CD4-positive, alpha-beta T cell treated with Interferon gamma for 1 hour (primary cell): ENCODE data around the gene XYLT1.

ENCODE experiments used
- DNase-seq: peaks from one replicate; pipeline ENCODE4 v3.0.0-alpha.2; 2020

XYLT1 gene

GRCh38 chr16:17392857-17393692, 77.7 kb downstream of the XYLT1 start:
- DNase-seq = no peak

DNA sequence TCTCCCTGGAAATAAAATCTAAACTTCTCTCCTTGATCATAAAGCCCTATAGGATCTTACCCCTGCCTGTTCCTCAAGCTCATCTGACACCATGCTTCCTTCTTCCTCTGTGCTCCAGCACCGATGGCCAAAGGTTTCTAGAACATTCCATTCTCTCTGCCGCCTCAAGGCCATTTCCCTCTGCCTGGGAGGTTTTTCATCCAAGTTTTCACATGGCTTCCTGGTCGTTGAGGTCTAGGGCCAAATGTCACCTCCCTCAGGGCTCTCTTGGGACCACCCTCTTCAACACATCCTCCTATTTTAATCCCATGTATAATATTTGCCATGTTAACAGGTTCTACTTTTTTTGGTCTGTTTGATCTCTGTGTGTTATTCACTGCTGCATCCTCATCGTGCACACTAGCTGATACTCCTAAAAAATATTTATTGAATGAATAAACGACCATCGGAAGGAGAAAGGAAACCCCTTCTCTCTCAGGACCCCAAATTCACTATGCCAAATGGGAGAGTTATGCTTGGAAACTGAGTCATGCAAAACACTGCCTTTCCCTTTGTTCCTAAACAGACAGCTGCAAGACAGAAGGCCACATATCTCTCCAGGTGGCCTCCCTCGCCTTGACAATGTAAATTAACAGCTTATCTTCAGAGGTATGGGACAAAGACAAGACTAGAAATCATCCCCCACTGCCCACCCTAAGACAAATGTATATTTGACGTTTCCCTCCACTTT, 78.5 kb downstream of the XYLT1 start:
- DNase-seq = no peak

DNA sequence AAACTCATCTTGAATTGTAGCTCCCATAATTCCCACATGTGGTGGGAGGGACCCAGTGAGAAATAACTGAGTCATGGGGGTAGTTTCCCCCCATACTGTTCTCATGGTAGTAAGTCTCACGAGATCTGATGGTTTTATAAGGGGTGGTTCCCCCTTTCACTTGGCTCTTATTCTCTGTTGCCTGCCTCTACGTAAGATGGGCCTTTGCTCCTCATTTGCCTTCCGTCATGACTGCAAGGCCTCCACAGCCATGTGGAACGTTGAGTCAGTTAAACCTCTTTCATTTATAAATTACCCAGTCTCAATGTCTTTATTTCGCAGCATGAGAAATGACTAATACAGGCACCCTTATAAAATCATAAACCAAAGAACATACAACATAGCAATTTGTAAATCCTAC, 79.0 kb downstream of the XYLT1 start:
- no peak for DNase-seq

DNA sequence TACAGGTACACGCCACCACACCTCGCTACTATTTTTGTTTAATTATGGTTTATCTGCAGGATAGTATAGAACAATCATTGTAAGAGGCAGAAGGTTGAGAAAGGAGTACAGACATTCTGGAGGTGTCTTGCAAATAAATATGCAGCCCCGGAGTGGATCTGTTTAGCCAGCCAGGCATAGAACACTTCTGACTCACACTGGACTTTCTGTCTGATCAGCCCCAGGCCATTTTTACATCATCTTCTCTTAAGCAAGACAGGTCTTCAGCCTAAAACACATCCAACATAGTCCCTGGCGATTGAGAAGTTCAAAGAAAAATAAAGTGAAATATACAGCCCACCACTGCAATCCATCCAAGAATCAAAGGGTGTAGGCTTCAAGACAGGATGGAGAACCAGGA, 81.4 kb downstream of the XYLT1 start:
- DNase-seq = no peak

DNA sequence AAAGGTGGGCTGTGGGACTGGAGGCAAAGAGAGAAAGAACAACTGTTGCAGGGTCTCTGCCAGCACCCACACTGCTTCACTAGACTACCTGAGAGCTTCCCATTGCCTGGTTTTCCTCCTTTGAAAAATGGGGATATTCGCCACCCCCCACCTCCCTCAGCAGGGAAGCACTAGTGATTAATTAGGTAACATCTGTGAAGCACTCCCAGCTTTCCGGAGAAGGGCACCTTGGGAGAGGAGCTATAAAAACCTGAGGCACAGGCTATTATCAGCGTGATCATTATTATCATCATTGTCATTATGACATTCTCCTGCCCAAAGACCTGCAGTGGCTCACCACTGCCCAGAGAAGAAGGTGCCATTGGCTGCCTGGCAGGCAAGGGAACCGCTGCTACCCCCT, 83.5 kb downstream of the XYLT1 start:
- DNase-seq = no peak

- DNase-seq = no peak
Measured at GRCh38 chr16:17386229-17386628, 84.5 kb downstream of the XYLT1 start.

DNA sequence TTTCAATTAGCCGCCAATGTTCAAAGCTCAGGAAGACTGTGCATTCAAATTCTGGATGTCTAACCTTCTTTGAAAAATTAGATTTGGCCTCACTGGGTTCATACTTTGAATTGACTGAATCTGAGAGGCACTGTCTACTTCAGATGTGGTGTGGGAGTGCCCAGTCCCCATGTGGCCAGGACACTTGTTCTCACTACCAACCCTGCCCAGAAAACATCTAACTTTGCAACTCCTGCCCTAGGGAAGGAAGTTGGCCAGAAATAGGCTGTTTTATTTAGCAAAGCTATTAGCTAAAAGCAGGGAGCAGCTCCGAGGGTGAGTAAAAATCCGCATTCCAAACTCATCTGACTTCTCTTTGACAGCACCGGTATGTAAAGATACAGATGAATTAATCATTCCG, 86.3 kb downstream of the XYLT1 start:
- DNase-seq = no peak

DNA sequence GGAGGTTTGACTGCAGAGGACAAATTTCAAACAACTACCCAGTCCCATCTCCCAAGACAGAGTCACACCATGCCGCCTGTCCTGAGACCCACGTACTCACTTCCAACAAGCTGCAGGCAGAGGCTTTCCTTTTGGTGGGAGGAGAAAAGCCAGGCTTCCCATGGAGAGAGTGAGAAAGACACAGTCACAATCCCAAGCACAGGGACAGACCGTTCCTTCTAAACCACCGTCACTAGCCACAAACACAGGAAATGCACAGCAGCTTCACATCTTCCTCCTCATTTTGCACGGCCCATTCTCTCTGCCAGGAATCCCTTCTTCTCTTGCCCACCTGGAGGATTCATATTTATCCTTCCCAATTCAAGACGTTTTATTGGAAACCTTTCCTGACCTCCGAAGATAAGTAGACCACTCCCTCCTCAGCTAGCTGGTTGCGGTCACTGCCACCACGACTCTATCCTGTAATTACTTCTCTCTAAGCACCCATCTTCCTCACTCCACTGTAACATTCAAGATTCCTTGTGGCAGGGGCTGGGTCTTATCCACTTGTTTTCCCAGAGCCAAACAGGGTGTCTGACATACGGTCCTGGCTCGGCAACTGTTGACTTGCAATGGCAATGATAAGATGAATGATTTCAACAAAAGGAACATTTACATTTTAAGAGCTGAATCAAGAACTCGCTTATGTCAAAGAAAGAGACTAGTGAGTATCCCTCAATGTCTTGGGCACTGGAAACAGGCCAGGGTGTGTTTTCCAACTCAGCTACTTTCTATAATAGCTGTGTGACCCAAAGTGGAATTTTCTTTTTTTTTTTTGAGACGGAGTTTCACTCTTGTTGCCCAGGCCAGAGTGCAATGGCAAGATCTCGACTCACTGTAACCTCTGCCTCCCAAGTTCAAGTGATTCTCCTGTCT, 87.6 kb downstream of the XYLT1 start:
- DNase-seq = no peak

DNA sequence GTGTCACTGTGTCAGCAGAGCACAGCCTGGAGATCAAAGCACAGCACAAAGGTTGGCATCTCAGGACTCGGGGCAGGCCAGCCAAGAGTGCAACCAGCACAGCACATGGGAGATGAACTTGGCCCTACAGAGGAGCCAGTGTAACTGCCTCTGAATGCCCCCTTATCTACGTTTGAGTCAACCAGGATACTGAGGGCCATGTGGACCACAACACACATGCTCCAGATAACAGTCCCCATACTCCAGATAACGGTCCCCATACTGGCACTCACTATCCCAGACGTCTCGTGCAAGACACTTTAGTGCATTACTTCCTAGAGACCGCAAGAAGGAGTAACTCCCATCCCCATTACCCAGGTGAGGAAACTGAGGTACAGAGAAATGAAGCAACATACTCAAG, 88.2 kb downstream of the XYLT1 start:
- no peak for DNase-seq

DNA sequence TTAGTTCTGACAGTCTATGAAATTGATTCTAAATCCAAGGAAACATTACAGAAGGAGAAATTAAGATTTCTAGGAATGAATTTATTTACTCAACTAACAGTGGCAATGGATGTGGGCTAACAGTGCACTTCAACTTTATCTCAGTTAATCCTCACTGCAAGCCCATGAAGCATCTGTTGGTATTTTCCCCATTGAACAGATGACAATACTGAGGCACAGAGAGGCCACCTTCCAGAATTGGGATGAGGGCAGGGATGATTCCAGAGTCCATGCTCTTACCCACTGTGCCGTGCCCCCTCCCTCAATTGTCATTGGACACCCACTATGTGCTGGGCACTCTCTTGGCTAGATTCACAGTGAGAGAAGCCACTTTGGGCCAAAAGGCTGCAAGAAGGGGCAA, 89.0 kb downstream of the XYLT1 start:
- no peak for DNase-seq

- DNase-seq = no peak
Measured at GRCh38 chr16:17380613-17381012, 90.1 kb downstream of the XYLT1 start.

DNA sequence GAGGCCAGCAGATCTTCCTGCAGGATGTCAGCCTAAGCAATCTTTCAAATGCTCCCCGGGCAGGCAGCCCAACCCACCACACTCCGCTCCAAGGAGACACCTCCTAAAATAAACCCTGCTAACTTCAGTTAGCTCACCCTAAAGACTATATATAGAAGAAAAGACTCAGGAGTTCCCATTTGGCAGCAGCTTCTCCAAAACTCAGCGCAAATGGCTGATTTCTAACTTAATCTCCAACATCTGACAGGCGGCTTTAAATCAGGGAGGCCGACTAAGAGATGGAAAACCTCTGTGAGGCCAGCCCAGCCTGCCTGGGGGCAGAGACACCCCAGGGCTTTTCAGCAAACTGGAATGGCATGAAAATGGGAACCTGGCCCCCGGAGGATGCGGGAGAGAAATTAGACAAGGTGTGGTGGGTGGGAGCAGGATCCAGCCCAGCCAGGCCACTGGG, 91.6 kb downstream of the XYLT1 start:
- DNase-seq = no peak

DNA sequence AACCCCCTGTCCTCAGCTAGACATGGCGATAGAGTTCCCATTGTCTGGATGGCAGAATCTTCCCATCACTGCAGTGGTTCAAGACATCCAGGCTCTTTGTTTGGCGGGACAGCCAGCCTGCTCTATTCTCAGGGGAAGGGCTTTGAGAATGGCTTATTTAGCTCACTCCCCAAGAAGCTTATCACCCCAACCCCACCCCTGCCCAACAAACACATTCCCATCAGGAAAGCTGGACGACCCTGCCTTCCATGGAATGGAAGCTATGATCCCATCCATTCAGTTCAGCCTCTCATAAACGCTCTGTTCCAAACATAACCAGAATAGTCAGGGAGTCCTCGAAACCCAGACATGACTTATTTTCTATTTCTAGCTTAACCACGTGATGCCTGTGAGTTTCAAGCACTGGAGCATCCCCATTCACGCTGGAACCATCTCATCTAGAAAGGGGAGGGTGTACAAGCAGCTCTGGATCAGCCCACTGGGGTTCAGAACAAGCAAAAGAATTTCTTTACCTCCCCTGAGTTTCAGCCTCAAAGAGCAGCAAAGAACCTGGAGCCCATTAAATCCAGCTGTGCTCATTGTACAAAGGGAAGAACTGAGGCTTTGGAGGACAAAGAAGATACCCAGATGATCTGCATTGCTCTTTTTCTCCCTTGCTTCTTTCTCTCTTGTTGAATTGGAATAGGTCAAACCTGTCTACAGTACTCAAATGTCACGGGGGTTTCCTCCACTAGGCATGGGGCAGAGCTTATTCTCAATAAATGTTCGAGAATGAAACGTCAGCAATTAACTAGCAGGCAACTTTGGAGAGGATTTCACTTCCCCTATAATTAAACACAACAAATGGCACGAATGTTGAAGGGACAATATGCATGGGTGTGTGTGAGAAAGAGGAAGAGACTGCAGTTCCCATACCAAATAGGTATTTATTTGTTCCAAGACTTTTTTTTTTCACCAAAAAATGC, 93.1 kb downstream of the XYLT1 start:
- DNase-seq = peak; percentile 49

DNA sequence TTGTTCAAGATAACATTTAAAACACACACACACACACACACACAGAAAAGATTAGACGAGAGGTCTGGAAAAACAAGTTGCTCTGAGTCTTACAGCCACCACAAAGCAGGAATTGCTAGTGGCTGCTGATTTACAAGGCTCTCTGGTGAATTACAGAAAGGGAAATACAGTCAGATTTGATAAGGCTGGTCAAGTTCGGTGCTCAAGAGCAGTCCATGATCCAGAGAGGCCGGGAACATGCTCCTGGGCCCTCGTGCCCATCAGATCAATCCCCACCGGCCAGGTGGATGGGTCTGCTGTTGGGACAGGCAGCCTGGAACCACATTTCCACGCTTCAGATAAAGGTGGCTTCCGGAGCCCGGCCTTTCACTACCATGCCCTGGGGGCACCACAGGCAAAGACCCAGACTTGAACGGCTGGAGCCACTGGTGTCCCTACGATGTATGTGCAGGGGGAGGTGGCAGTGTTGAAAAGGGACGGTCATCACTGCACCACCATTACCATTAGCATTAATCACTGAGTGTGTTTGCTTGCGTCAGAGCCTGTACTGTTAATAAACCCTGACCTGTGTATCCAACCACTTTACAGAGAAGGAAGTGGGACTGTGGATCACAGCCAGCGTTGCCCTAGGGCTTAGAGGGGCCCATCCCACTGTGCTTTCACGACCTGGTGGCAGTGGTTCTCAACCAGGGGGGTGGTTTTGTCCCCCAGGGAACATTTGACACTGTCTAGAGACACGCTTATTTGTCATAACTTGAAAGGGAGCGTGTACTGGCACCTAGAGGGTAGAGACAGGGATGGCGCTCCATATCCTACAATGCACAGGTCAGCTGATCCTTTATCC, 95.1 kb downstream of the XYLT1 start:
- peak; percentile 44 for DNase-seq

DNA sequence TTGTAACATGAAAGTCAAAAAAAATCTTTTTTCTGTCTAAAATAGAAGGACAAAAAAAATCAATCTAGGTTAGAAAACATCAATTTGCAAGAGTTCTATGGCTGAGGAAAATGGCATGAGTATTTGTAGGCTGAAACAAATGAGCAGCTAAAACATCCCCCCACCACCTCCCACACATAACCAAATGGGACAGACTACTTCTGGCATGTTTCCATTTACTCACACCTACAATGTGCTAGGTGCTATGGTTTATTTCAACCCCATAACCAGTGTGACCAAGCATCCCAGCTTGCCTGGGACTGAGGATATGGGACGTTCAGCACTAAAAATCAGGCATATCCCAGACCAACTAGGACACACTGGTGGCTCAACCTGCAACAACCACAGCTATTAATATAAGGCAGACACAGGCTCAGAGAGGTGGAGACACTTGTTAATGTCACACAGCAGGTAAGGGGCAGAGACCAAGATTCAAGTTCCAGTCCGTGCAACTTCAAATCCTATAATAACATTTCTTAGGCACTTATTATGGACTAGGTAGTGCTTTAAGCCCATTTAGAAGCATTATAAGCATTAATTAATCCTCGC, 96.0 kb downstream of the XYLT1 start:
- no peak for DNase-seq

GRCh38 chr16:17373533-17373932, 97.2 kb downstream of the XYLT1 start:
- DNase-seq = no peak

DNA sequence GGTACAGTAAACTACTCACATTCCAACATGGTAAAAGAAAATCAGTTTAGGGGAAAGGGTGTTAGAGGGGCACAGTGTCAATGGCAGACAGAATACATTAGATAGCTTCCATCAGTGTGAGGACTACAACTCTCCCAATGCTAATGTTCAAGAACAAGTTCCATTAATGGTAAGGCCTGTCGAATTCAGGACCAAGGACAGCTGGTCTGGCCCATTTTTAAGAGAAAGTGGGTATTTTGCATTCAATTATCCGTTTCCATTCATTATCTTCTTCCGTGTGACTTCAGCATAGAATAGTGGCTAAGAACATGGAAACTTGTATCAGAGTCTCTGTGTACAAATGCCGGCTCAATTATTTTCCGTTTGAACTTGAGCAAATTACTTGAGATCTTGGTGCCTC, 98.4 kb downstream of the XYLT1 start:
- DNase-seq = no peak

DNA sequence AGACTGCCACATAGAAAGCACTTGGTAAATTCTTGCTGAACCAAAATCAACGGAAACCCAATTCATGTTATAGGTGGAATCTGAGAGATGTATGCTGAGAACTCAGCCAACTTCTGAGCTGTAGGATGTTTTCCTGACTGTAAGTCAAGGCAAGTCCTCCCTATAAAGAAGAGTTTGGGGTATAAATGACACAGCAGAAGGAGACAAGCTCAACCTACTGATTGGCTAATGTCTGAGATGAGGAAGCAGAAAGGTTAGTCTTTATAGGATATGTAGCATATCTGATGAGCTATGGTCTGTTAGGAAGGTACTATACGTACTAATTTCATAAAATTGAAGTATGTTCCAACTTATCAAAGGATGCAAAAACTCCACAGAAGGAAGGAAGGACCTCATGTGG, 99.5 kb downstream of the XYLT1 start:
- no peak for DNase-seq

GRCh38 chr16:17370731-17371285, 100.0 kb downstream of the XYLT1 start:
- no peak for DNase-seq

GRCh38 chr16:17370223-17370707, 100.5 kb downstream of the XYLT1 start:
- DNase-seq = no peak
